ENCODE data around the gene CDK12. TPM values are rescaled to one million over a fixed set of nuclear protein-coding genes. Genes with fewer than 3 reads are reported as not detected.

Gene CDK12
- total RNA-seq, 1 donor: 43.9 TPM

DNA sequence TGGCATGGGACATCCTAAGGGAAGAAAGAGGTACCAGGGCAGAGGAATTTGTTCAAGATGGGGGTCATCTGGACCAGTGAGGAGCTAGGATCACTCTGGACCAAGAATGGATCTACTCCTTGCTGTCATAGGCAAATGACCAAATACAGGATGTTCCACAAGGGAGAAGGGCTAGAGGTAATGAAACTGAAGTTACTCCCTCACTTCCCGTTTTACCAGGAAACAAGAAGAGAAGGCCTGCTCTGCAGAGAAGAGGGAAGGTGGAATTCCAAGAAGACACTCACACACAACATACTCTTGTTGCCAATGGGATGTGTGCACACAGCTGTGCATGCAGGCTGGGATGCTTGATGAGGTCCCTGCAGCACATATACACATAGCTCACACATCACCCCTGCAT, 107.8 kb downstream of the CDK12 start:
- no peak for DNase-seq (ENCODE audit: low read depth)
- no peak overlapping the region for H3K4me3 ChIP-seq (ENCODE audit: low read depth, low read length)
- TF ChIP-seq, protein P1, sequence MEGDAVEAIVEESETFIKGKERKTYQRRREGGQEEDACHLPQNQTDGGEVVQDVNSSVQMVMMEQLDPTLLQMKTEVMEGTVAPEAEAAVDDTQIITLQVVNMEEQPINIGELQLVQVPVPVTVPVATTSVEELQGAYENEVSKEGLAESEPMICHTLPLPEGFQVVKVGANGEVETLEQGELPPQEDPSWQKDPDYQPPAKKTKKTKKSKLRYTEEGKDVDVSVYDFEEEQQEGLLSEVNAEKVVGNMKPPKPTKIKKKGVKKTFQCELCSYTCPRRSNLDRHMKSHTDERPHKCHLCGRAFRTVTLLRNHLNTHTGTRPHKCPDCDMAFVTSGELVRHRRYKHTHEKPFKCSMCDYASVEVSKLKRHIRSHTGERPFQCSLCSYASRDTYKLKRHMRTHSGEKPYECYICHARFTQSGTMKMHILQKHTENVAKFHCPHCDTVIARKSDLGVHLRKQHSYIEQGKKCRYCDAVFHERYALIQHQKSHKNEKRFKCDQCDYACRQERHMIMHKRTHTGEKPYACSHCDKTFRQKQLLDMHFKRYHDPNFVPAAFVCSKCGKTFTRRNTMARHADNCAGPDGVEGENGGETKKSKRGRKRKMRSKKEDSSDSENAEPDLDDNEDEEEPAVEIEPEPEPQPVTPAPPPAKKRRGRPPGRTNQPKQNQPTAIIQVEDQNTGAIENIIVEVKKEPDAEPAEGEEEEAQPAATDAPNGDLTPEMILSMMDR (IDR thresholded peaks at IDR 0.05; ENCODE audit: insufficient read depth, low read length): no peak

GRCh38 chr17:39572121-39572520, 110.8 kb downstream of the CDK12 start:
- TF ChIP-seq, protein P1 (IDR thresholded peaks at IDR 0.05; ENCODE audit: insufficient read depth, low read length): no peak
- DNase-seq (ENCODE audit: low read depth): no peak
- H3K4me3 ChIP-seq (ENCODE audit: low read depth, low read length): no peak overlapping the region

DNA sequence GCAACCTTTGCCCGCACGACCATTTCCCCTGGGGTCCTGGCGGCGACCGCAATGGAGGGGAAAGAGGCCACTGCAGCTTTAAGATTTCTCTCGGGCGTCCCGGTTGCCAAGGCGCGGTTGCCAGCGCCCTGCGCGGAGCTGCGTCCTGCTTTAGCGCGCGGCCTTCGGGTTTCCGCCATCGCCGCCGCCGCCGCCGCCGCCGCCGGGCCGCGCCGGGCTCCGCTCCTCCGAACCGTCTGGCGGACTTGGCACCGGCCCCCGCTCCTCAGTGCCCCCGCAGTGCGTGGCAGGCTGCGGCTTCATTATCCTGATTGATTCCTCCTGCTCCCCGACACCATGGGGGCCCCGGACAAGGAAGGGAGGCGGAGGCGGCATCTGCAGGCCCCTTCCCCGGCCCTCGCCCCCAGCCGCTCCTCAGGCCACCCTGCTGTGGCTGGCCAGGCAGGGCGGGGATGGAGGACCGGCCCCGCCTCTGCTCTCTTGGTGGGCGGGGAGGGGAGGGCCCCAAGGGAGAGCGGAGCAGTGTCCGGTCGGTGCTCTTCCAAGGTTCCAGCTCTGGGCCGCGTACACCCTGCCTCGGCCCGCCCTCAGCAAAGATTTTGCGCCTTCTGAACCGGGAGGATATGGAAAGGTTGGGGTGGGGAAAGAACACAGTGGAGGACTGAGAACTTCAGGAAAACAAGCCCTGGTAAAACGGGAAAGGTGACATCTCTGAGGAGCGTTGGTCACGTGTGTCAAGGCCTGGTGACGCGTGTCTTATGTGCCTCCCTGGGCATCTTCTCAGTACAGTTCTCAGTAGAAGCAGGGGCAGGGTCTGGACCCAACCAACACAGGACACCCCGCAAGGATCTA, 112.4 kb downstream of the CDK12 start:
- TF ChIP-seq, protein P1 (IDR thresholded peaks at IDR 0.05; ENCODE audit: insufficient read depth, low read length): no peak
- H3K4me3 ChIP-seq (ENCODE audit: low read depth, low read length): peak overlapping the region; percentile 69
- peak; percentile 54 for DNase-seq (ENCODE audit: low read depth)

DNA sequence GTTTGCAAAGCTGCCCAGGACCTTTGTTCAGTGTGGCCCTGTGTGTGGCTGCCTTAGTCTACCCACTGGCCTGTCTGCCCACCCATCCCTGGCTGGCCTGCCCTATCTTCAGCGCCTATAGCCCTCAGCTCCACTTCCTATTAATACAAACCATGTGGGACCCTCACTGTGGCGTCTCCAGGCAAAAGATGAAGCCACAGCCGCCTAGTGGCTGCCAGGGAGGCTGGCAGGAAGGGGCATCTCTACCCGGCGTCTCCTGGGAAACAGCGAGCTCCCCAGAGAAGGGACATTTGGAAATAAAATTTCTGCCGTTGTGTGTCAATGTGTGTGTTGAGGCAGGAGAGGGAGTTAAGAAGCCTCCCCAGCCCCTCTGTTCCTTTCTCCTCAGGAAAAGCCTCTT, 114.9 kb downstream of the CDK12 start:
- DNase-seq (ENCODE audit: low read depth): no peak
- H3K4me3 ChIP-seq (ENCODE audit: low read depth, low read length): no peak overlapping the region
- TF ChIP-seq, protein P1 (IDR thresholded peaks at IDR 0.05; ENCODE audit: insufficient read depth, low read length): peak; percentile 45

- TF ChIP-seq, protein P1 (IDR thresholded peaks at IDR 0.05; ENCODE audit: insufficient read depth, low read length): no peak
- H3K4me3 ChIP-seq (ENCODE audit: low read depth, low read length): no peak overlapping the region
- no peak for DNase-seq (ENCODE audit: low read depth)
Measured at GRCh38 chr17:39578272-39578671, 117.0 kb downstream of the CDK12 start.

DNA sequence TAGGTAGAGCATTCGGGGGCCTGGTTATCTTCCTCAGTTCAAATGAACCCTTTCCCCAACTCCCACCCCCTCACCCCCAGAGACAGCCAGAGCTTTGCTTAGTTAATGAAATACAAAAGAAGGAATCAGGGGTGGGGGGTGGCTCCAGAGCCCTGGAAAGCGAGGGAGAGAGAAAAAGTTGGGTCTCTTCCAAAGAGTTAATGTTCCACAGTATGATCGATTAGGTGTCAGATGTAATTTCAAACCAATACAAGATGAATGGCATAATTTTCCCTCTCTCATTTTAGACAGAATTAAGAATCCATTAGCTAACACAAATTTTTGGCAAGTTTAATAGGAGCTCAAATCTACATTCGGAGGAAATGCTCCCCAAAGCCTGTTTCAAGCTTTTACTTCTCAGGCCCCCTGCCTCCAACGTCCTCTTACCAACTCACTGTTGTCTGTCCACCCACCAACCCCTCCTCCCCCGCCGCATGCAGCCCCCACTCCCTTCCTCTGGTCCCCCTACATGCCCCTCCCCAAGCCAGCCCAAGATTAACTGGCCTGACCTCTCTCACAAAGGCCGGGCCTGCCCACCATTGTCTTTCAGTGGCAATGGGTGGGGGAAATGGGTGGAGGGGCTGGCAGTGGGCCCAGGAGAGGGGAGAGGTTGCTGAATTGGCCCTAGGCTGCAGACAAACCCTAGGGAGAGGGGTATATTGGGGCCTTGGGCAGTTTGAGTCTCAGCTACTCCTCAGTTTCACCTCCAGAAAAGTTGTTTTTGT, 118.2 kb downstream of the CDK12 start:
- TF ChIP-seq, protein P1 (IDR thresholded peaks at IDR 0.05; ENCODE audit: insufficient read depth, low read length): no peak
- no peak overlapping the region for H3K4me3 ChIP-seq (ENCODE audit: low read depth, low read length)
- DNase-seq (ENCODE audit: low read depth): no peak
